GM19467 (cell line): Measurements from ENCODE around the gene CLEC17A.
"Not testable (repeated sequence)": the region's sequence is repeated elsewhere in the genome, so short reads cannot be mapped to it uniquely, and the experiment has no call there.

Source experiments
- ATAC-seq: cut with Tn5 transposase; IDR thresholded peaks from one replicate; pipeline ENCODE4 v1.9.1; 2021; ENCODE audit warnings: mild to moderate bottlenecking, moderate library complexity; ENCODE audit not compliant: unreplicated experiment

Gene CLEC17A, protein sequence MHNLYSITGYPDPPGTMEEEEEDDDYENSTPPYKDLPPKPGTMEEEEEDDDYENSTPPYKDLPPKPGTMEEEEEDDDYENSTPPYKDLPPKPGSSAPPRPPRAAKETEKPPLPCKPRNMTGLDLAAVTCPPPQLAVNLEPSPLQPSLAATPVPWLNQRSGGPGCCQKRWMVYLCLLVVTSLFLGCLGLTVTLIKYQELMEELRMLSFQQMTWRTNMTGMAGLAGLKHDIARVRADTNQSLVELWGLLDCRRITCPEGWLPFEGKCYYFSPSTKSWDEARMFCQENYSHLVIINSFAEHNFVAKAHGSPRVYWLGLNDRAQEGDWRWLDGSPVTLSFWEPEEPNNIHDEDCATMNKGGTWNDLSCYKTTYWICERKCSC

DNA sequence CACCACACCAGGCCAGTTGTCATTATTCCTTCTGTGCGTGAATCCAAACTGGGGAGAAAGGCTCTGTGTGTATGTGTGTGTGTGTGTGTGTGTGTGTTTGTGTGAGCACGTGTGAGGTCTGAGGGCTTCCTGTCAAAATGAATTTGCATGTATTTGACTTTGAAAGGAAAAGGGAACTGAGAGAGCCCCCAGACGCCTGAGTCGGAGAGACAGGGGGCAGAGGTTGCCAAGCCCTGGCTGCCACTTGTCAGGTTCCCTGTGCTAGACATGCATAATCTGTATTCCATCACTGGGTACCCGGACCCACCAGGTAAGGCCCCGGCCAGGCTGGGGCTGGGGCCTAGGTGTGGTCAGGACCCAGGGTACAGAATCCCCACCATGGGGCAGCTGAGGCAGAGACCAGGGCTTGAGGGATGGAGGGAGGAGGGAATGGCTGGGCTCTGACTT, at the start of gene CLEC17A:
Gene CLEC17A, plus strand, starts transcription at position 191 of the 447 bp plus-strand sequence. Its CDS starts 77 bp downstream, at position 268.
- ATAC-seq: no peak

DNA sequence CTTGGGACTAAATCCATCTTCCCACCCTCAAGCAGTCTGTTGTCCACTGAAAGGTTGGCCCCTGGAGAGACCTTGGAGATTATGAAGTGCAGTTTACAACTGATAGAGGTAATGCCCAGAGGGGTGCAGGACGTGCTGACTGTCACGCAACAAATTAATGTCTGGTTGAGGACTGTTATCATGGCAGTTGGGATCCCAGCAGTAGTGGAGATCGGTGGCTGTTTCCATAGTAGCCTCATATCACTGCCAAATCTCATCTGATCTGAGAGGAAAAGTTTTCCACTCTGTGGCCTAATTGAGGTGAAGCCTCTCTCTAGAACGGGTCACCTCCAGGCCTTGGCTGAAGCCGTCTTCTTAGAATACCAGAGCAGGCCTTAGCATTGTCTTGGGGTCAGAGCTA, 49.4 kb upstream of the CLEC17A start:
- no peak for ATAC-seq

DNA sequence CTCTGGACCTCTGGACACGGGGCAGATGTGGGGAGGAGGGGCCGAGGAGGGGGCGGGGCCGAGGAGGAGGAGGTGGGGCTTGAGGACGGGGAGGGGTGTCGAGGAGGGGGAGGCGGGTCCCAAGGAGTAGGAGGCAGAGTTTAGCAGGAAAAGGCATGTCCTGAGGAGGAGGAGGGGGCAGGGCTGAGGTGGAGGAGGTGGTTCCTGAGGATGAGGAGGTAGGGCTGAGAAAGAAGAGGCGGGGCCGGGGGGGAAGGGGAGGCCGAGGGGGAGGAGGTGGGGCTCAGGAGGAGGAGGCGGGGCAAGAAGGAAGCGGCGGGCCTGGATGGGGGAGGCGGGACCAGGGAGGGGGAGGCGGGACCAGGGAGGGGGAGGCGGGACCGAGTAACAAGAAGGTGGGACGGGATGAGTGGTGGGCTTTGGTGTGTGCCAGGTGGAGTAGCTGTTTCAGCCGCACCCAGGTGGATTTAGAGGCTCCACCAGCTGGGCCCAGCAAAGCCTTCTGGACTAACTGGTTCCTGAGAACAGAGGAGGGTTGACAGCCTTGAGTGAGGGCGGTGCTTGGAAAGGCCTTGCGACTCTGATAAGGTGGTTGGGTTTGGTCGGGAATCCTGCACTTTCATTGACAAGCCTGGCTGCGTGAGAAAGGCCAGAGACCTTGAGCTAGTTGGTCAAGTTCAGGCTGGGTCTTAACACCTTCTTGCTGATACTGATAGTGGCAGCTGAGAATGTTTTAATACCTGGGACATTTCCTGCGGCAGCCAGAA, 45.8 kb upstream of the CLEC17A start:
- no peak for ATAC-seq

DNA sequence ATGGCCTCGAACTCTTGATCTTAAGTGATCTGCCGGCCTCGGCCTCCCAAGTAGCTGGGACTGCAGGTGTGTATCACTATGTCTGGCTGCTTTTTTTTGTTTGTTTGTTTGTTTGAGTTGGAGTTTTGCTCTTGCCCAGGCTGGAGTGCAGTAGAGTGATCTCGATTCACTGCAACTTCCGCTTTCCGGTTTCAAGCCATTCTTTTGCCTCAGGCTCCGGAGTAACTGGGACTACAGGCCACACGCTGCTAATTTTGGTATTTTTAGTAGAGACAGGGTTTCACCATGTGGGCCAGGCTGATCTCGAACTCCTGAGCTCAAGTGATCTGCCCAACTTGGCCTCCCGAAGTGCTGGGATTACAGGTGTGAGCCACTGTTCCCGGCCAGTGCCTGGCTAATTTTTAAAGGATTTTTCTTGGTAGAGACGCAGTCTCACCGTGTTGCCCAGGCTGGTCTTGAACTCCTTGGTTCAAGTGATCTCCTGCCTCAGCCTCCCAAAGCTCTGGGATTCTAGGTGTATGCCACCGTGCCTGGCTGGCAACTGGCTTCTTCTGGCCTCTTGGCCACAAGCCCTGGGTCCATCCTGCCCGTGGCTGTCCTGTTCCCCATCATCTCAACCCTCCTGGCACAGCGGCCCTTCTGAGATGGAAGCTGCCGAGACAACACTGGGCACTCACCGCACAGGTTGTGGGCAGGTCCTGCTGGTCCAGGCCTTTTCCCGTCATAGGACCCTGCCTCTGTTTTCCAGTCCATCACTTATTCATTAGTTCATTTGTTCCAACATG, 42.0 kb upstream of the CLEC17A start:
- no peak for ATAC-seq

DNA sequence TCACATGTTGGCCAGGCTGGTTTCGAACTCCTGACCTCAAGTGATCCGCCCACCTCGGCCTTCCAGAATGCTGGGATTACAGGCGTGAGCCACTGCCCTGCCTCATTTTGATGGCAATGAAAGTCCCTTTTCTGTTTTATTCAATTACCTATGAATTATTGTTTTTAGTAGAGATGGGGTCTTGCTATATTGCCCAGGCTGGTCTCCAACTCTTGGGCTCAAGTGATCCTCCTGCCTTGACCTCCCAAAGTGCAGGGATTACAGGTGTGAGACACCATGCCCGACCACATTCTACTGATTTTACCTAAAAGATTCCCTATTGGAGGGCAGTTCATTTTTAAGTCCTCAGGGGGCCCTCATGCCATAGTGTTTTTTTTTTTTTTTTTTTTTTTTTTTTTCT, 40.9 kb upstream of the CLEC17A start:
- ATAC-seq: not testable (repeated sequence)

DNA sequence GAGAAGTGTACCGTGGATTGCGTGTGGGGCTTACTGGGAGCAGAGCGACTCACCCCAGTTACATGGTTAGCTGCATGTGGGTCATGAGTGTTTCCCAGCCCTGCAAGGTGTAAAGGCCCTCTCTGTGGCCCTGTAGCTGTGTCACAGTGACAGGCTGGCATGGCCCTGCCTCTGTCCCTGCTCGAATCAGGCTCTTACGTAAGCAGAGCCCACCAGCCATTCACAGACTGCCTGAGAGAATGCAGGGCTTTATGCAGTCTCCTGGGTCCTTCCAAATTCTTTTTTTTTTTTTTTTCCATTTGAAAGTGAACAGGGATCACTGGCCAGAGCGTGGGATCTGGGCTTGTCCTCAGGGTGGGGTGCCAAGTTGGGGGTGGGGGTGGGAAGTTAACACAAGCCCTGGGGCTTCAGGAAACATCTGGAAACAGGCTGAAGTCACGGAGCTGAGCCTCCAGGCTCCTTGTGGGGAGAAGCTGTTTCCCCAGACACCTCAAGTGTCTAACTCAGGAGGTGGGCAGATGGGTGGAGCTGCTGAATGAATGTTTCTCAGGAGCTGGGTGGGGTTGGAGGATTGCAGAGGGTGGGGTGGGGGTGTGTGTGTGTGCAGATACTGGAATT, 40.1 kb upstream of the CLEC17A start:
- ATAC-seq: no peak

DNA sequence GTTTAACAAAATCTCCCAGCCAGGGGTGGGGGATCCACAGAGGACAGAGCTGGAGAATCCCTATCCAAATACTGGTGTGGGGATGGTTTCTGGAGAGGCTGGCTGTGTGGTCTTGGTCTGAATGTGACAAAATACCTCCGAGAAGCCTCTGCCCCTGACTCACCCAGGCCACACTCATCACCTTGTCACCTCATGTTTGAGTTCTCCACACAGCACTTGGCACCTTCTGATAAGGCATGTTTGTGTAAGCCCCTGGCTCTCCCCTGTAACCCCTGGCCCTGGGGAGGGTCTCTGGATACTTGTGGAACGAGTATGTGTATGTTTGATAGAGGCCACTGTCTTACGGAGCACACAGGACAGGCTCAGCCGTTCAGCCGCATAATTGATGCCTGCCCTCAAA, 38.8 kb upstream of the CLEC17A start:
- ATAC-seq: no peak

DNA sequence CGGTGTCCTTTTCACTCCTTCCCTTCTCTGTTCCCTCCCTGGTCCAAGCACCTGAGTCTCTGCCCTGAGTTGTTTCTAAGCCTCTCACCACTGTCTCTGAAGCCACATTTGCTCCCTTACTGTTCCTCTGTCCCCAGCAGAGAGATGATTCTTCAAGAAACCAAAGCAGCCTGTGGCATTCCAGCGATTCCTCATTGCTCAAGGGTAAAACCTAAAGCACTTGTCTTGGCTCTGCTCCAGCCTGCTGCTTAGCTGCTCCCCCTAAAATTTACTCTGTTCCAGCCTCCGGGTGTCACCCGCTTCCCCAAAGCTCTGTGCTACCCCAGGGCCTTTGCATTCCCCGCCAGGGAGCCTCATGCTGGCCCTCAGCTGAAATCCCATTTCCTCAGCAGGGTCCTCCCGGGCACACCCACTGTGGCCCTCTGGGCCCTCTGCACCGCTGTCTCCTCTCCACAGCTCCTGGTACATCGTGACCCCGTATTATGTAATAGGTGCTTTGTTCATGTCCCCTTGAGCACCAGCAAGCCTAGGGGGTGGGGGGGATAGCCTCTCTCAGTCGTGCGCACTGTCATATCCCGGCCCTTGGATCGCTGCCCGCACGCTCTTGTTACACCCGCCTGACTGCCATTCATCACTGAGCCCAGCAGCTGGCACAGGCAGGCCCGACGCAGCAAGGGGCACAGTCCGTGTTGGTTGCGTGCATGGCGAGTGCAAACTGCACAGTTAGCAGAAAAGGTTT, 37.7 kb upstream of the CLEC17A start:
- no peak for ATAC-seq

DNA sequence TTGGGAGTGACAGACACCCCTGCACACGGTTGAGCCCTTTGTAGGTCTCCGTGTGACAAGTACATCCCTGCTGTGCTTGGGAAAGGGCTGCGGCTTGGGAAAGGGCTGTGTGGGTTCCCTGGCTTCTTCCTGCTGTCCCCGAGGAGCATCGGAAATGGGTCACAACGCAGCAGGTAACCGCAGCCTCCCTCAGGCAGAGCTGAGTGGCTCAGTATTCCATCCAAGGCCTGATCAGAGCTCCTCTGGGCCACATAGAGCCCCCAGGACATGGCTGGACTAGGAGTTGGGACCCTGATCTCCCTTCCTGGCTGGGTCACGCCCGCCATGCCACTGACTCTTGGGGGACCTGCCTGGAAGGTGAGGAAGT, 37.2 kb upstream of the CLEC17A start:
- ATAC-seq: no peak

DNA sequence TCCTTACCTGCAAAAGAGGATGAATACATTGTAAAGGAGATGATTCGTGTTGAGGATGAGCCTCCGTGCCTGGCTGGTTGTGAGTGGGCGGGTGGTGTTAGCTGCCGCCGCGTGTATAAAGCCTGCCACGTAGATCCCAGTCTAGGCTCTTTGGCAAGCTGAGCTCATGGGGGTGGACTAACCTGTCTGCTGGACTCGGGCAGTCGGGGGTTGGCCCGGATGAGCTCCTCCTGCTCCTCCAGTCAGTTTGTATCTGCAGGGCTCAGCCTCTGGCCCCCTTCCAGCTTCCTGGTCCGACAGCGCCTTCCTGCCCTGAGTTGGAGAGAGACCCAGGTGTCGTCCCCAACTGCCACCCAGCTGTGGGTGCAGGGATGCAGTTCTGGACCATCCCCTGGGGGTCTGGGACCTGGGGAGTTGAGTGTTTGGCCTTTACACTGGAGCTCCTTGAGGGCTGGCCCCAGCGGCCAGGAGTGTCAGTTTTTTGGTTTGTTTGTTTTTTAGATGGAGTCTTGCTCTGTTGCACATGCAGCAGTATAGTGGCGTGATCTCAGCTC, 32.6 kb upstream of the CLEC17A start:
- no peak for ATAC-seq

DNA sequence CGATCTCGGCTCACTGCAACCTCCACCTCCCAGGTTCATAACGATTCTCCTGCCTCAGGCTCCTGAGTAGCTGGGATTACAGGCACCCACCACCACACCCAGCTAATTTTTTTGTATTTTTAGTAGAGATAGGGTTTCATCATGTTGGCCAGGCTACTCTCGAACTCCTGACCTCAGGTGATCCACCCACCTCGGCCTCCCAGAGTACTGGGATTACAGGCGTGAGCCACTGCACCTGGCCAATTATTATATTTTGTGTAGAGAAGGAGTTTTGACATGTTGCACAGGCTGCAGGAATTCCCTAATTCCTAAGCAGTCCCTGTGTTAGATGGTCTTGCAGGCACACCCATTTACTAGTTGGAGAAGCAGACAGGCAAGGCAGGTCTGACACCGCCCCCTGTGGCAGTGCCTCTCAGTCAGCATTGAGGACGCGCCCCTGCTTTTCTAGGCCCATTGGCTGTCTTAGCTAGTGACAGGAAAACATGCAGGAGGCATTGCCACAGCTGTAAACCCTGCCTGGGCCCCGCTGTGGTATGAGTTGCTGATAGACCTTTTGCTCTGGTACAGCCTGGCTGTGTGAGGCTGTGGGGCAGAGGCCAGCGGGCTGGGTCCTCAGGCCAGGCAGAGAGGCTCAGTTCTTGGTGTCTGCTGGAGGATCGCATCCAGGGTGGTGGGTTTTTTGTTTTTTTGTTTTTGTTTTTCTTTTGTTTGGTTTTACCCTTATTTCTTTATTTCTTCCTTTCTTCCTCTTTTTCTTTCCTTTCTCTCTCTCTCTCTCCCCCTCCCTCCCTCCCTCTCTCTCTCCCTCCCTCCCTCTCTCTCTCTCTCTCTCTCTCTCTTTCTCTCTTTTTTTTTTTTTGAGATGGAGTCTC, 31.5 kb upstream of the CLEC17A start:
- ATAC-seq: not testable (repeated sequence)

DNA sequence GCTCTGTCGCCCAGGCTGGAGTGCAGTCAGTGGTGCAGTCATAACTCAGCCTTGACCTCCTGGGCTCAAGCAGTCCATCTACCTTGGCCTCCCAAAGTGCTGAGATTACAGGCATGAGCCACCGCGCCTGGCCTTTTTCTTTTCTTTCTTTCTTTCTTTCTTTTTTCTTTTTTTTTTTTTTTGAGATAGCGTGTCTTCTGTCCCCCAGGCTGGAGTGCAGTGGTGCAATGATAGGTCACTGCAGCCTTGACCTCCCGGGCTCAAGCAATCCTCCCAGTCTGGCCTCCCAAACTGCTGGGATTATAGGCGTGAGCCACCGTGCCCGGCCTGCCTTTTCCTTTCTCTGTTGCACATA, 30.9 kb upstream of the CLEC17A start:
- ATAC-seq: not testable (repeated sequence)

DNA sequence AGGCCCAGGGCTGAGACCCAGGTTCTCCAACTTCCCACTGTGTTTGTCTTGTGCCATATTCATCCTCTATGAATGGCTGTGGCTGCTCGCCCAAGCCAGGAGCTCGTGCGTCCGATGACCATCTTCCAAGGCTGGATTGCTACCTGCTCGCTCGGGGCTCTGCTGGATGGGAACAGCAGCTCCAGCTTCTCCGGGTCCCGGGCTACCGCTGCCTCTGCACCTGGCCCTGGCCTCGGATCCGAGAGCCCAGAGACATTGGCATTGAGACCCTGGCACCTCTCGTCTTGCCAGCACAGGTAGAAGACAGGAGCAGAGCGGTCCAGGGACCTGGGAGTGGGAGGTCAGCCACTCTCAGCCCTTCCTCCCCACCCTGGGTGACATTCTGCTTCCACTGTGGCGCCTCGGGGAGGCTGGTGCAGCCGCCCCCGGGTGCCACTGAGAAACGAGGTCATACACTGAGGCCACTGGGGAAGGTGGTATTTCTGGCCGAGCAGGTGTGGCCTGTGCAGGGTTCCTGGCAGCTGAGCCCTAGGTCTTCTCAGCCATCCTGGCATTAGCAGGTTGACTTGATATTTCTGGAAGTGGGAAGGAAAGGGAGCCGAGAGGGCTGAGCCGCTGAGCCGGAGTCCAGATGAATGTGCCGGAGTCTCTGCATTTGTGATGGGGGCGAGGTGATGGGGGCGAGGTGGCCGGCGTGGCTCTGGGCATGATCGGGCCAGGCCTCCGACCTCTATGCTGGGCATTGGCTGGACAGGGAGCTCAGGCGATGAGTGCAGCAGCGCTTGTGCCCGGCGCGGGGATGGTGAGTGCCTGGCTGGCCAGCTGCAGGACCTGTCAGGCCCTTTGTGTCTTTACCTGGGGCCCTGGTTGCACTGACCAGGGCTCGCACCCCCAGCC, 29.6 kb upstream of the CLEC17A start:
- ATAC-seq: no peak

DNA sequence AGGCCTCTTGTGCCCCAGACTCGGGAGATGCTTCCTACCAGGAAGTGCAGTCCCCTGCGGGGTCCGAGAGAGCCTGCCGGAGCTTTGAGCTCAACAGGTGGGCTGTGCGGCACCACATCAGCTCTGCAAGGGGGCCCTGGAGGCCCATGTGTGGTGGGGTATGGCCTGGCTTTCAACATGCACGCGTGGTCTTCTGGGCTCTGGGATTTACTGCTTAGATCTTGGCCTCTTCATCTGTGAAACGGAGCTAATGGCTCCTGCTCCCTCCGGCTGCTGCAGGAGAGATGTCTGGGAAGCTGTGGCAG, 29.0 kb upstream of the CLEC17A start:
- ATAC-seq: no peak

DNA sequence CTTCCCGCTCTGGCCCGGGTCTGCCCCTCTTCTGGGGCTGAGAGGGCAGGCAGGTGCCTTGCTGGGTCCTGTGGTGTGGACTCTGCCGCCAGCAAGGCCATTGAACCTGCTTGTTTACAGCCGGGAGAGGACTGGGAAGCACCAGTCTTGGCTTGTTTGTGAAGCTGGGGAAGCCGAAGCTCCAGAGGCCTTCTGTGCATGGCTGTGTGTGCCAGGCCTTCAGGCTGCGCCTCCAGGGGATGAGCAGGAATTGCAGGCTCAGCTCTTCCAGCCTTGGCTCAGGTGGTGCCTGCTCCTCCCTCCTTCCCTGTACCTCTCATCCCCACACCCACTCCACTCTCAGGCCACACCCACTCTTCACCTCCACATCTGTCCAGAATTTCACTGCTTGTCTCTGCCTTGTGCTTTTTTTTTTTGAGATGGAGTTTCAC, 28.5 kb upstream of the CLEC17A start:
- no peak for ATAC-seq

DNA sequence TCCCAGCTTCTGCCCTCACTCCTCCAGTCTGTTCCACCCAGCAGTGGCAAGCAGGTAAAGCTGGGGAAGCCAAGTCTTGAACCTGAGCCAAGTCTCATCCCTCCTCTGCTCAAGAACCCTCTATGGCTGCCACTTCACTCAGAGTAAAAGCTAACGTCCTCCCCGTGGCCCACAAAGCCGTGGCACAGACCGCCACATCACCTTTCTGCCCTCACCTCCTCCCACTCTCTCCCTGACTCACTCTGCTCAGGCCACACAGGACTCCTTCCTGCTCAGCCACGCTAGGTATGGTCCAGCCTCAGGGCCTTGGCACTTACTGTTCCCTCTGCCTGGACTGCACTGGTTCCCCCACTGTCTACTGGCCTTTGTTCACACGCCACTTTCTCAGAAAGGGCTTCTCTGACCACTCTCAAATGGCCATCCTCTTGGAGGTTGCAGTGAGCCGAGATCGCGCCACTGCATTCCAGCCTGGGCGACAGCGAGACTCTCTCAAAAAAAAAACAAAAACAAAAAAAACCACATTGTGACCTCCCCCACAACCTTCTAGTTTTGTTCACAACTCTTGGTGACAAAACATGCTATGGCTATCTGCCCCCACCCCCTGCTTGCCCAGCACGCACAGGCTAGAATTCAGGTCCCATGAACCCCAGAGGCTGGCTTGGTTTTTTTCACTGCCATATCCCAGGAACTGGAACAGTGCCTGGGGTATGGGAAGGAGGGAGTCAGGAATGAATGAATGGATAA, 26.8 kb upstream of the CLEC17A start:
- no peak for ATAC-seq

DNA sequence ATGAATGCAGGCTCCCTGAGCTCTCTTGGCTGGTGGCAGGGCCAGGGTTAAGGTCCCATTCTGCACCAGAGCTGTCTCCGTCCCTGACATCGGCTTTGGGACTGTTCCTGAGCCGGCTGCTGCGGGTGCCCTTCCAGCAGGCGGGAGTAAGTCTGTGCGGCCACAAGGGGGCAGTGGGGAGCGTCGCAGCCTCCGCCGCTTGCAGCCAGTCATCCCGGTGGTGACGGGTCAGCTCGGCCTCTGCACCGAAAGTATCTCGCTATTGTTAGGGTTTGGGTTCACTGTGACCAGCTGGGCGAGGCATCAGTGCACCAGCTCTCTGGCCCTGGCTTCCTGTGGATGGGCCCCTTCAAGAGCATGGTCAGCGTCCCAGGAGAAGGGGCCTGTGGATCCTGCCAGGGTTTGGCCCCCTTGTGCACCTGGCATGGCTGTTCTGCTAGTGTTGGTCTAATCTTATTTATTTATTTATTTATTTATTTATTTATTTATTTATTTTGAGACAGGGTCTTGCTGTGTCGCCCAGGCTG, 26.2 kb upstream of the CLEC17A start:
- ATAC-seq: peak; percentile 55
